ENCODE data around the gene RAET1L. TPM values are rescaled to one million over a fixed set of nuclear protein-coding genes. Genes with fewer than 3 reads are reported as not detected.

Gene RAET1L
- total and polyA plus RNA-seq, 2 of the 4 experiments (the other 2 are of a cell fraction) = not detected

GRCh38 chr6:150043096-150043495 is 17.8 kb upstream of the RAET1L start:
- no peak for ATAC-seq (ENCODE audit: low read depth)

More at GRCh38 chr6:150043096-150043495, 17.8 kb upstream of the RAET1L start:
- H3K27me3 ChIP-seq (ENCODE audit: control insufficient read depth, insufficient read depth, low read length) = peaks cover 69% of the 10 kb centered on the region
- in situ Hi-C loops (cut with MboI; ENCODE audit: low sequenced_read_pairs) (no loop called here), intact Hi-C loops (cut with micrococcal nuclease) (no loop called here), dilution Hi-C loops (cut with HindIII; ENCODE audit: low sequenced_read_pairs, unreplicated experiment) (no loop called here)
- ChIA-PET CTCF (no interaction called here), POLR2A (ENCODE audit: unreplicated experiment) (no interaction called here)
- no peak overlapping the region for H3K4me3 ChIP-seq (ENCODE audit: insufficient read depth, low read depth, low read length)
- no peak overlapping the region for H3K14ac ChIP-seq (replicated peaks; ENCODE audit: low read depth, low read length)
- DNase-seq = no peak
- H3K27ac ChIP-seq (ENCODE audit: insufficient read depth, low read length) = no peak overlapping the region
- no peaks in the 10 kb centered on the region for H3K4me1 ChIP-seq (ENCODE audit: control insufficient read depth, insufficient read depth, low read length)
- H3K4ac ChIP-seq (ENCODE audit: low read depth, low read length) = no peak overlapping the region
- WGBS, 2 experiments (ENCODE audit: extremely low coverage in 2 of 2, insufficient read length in 1 of 2) = 43% methylated on average over 2 of the region's 13 CpGs; no CpG with 5 or more reads in 1 of the 2 experiments
- no peak overlapping the region for H4K5ac ChIP-seq (ENCODE audit: low read depth, low read length)
- no peak overlapping the region for H4K91ac ChIP-seq (ENCODE audit: insufficient read depth, low read depth, low read length)
- H2BK20ac ChIP-seq (ENCODE audit: low read depth, low read length) = no peak overlapping the region
- TF ChIP-seq MAFK (IDR thresholded peaks at IDR 0.05; ENCODE audit: low read depth, low read length) = no peak
- TF ChIP-seq RAD21 (IDR thresholded peaks at IDR 0.05; ENCODE audit: low read length) = no peak
- TF ChIP-seq SMC3 (IDR thresholded peaks at IDR 0.05; ENCODE audit: low read depth, low read length) = no peak
- TF ChIP-seq, protein P1, sequence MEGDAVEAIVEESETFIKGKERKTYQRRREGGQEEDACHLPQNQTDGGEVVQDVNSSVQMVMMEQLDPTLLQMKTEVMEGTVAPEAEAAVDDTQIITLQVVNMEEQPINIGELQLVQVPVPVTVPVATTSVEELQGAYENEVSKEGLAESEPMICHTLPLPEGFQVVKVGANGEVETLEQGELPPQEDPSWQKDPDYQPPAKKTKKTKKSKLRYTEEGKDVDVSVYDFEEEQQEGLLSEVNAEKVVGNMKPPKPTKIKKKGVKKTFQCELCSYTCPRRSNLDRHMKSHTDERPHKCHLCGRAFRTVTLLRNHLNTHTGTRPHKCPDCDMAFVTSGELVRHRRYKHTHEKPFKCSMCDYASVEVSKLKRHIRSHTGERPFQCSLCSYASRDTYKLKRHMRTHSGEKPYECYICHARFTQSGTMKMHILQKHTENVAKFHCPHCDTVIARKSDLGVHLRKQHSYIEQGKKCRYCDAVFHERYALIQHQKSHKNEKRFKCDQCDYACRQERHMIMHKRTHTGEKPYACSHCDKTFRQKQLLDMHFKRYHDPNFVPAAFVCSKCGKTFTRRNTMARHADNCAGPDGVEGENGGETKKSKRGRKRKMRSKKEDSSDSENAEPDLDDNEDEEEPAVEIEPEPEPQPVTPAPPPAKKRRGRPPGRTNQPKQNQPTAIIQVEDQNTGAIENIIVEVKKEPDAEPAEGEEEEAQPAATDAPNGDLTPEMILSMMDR (conservative IDR thresholded peaks at IDR 0.05; ENCODE audit: low read depth, low read length) = no peak
- TF ChIP-seq CEBPB (IDR thresholded peaks at IDR 0.05; ENCODE audit: low read depth, low read length) = no peak
- no peak for TF ChIP-seq CHD1 (IDR thresholded peaks at IDR 0.05; ENCODE audit: low read depth, low read length)
- no peak for TF ChIP-seq RFX5 (IDR thresholded peaks at IDR 0.05; ENCODE audit: low read depth, low read length)
- TF ChIP-seq, protein P2, sequence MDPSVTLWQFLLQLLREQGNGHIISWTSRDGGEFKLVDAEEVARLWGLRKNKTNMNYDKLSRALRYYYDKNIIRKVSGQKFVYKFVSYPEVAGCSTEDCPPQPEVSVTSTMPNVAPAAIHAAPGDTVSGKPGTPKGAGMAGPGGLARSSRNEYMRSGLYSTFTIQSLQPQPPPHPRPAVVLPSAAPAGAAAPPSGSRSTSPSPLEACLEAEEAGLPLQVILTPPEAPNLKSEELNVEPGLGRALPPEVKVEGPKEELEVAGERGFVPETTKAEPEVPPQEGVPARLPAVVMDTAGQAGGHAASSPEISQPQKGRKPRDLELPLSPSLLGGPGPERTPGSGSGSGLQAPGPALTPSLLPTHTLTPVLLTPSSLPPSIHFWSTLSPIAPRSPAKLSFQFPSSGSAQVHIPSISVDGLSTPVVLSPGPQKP (IDR thresholded peaks at IDR 0.05; ENCODE audit: borderline replicate concordance, low read depth, low read length) = no peak
- no peak for TF ChIP-seq NFE2L2 (IDR thresholded peaks at IDR 0.05; ENCODE audit: low read depth, low read length)
- no peak for TF ChIP-seq RCOR1 (IDR thresholded peaks at IDR 0.05; ENCODE audit: insufficient replicate concordance, low read length)
- no peak for TF ChIP-seq BHLHE40 (IDR thresholded peaks at IDR 0.05; ENCODE audit: low read depth, low read length)
- no peak for TF ChIP-seq POLR2A (IDR thresholded peaks at IDR 0.05; ENCODE audit: low read depth, low read length)
- TF ChIP-seq FOS (IDR thresholded peaks at IDR 0.05; ENCODE audit: low read depth, low read length) = no peak
- no peak for TF ChIP-seq MAZ (IDR thresholded peaks at IDR 0.05; ENCODE audit: borderline replicate concordance, low read depth, low read length)
- TF ChIP-seq, protein P3, sequence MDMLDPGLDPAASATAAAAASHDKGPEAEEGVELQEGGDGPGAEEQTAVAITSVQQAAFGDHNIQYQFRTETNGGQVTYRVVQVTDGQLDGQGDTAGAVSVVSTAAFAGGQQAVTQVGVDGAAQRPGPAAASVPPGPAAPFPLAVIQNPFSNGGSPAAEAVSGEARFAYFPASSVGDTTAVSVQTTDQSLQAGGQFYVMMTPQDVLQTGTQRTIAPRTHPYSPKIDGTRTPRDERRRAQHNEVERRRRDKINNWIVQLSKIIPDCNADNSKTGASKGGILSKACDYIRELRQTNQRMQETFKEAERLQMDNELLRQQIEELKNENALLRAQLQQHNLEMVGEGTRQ (IDR thresholded peaks at IDR 0.05; ENCODE audit: low read depth, low read length) = no peak
- TF ChIP-seq MXI1 (IDR thresholded peaks at IDR 0.05; ENCODE audit: borderline replicate concordance, low read depth, low read length) = no peak
- no peaks in the 10 kb centered on the region for H3K9me3 ChIP-seq (ENCODE audit: control insufficient read depth, insufficient read depth, low read length)
- no peak overlapping the region for H2BK15ac ChIP-seq (ENCODE audit: low read depth, low read length)
- H3K9ac ChIP-seq (ENCODE audit: low read depth, low read length) = no peak overlapping the region
- H2BK5ac ChIP-seq (ENCODE audit: low read depth, low read length, poor library complexity, severe bottlenecking) = no peak overlapping the region
- no peaks in the 10 kb centered on the region for H4K20me1 ChIP-seq (ENCODE audit: insufficient read depth, low read length)
- no peak overlapping the region for H2BK120ac ChIP-seq (ENCODE audit: low read depth, low read length)
- no peaks in the 10 kb centered on the region for H3K36me3 ChIP-seq (ENCODE audit: control insufficient read depth, insufficient read depth, low read length)
- H3K18ac ChIP-seq (ENCODE audit: low read depth, low read length) = no peak overlapping the region
- H2AK9ac ChIP-seq (replicated peaks; ENCODE audit: low read depth, low read length, poor library complexity) = no peak overlapping the region
- no peaks in the 10 kb centered on the region for H3K9me1 ChIP-seq (ENCODE audit: insufficient read depth, low read length)
- no peak overlapping the region for H3K4me2 ChIP-seq (ENCODE audit: low read depth, low read length)
- no TSS peak for BruUV-seq (replicated peaks)
- no peak overlapping the region for H3K23ac ChIP-seq (ENCODE audit: low read depth, low read length)
- no peak overlapping the region for H2AK5ac ChIP-seq (ENCODE audit: low read depth, low read length)
- no peaks in the 10 kb centered on the region for H3K79me1 ChIP-seq (ENCODE audit: low read depth in 1 of 2, low read length in 2 of 2)
- no peak overlapping the region for H3K56ac ChIP-seq (ENCODE audit: extremely low read depth, insufficient read depth, low read length)
- H4K8ac ChIP-seq (ENCODE audit: low read depth in 2 of 2, low read length in 2 of 2) = no peak overlapping the region
- H2AFZ ChIP-seq (replicated peaks; ENCODE audit: low read length, poor library complexity) = no peak overlapping the region

Data from IMR-90 (cell line).